GM23338 (cell line): ENCODE data around the gene GPHN. TPM values are rescaled to one million over a fixed set of nuclear protein-coding genes. Genes with fewer than 3 reads are reported as not detected.

ENCODE experiments used
- ATAC-seq: fragments of 200-7000 bp; cut with Tn5 transposase; 3 replicates; pipeline ENCODE4 v1.9.1; 2020
- DNase-seq: peaks from one replicate; pipeline ENCODE4 v3.0.0-alpha.2; 2015; ENCODE audit warnings: low spot score
- H2AFZ ChIP-seq: fragments of 200-600 bp; sonication (generic); 2 replicates; pipeline ENCODE4 v1.8.0; 2016; ENCODE audit warnings: antibody characterized with exemption, mild to moderate bottlenecking, moderate library complexity
- H3F3A ChIP-seq: fragments of 200-600 bp; sonication (generic); replicated peaks from 2 replicates; pipeline ENCODE4 v1.8.0; 2017; ENCODE audit warnings: antibody characterized with exemption, mixed run types, low read depth
- H3K27ac ChIP-seq: fragments of 200-600 bp; sonication (generic); 2 replicates; pipeline ENCODE4 v1.6.1; 2016; ENCODE audit warnings: low read depth
- H3K27me3 ChIP-seq: fragments of 200-600 bp; sonication (generic); 2 replicates; pipeline ENCODE4 v1.8.0; 2016; ENCODE audit warnings: mild to moderate bottlenecking, mixed run types, moderate library complexity; ENCODE audit not compliant: insufficient read depth
- H3K36me3 ChIP-seq: fragments of 200-600 bp; sonication (generic); 2 replicates; pipeline ENCODE4 v1.8.0; 2016; ENCODE audit warnings: mild to moderate bottlenecking; ENCODE audit not compliant: insufficient read depth
- H3K4me1 ChIP-seq: fragments of 200-600 bp; sonication (generic); 2 replicates; pipeline ENCODE4 v1.8.0; 2016; ENCODE audit warnings: mild to moderate bottlenecking, moderate library complexity; ENCODE audit not compliant: insufficient read depth
- H3K4me2 ChIP-seq: fragments of 200-600 bp; sonication (generic); 2 replicates; pipeline ENCODE4 v1.7.1; 2017; ENCODE audit warnings: mixed run types
- H3K4me3 ChIP-seq: fragments of 200-600 bp; sonication (generic); 2 replicates; pipeline ENCODE4 v1.6.1; 2016; ENCODE audit warnings: mixed run types
- H3K79me2 ChIP-seq: fragments of 200-600 bp; sonication (generic); replicated peaks from 2 replicates; pipeline ENCODE4 v1.8.0; 2017; ENCODE audit warnings: mild to moderate bottlenecking; ENCODE audit not compliant: insufficient read depth
- H3K9me2 ChIP-seq: fragments of 200-600 bp; sonication (generic); 2 replicates; pipeline ENCODE4 v1.8.0; 2017; ENCODE audit not compliant: insufficient read depth
- H4K20me1 ChIP-seq: fragments of 200-600 bp; sonication (generic); replicated peaks from 2 replicates; pipeline ENCODE4 v1.8.0; 2017; ENCODE audit warnings: mild to moderate bottlenecking; ENCODE audit not compliant: insufficient read depth
- H3K27ac Mint-ChIP-seq: 2 replicates; pipeline ENCODE4 v1.8.0; 2020; ENCODE audit warnings: inconsistent platforms, mild to moderate bottlenecking, moderate library complexity, mixed read lengths
- H3K27me3 Mint-ChIP-seq: 3 replicates; pipeline ENCODE4 v1.8.0; 2022; ENCODE audit warnings: low read depth, mild to moderate bottlenecking, moderate library complexity, mixed read lengths, inconsistent platforms; ENCODE audit not compliant: insufficient read depth, poor library complexity
- H3K36me3 Mint-ChIP-seq: 3 replicates; pipeline ENCODE4 v1.8.0; 2021; ENCODE audit warnings: low read depth, mild to moderate bottlenecking, inconsistent platforms, moderate library complexity, mixed read lengths
- H3K4me1 Mint-ChIP-seq: 3 replicates; pipeline ENCODE4 v1.8.0; 2020; ENCODE audit warnings: mild to moderate bottlenecking, inconsistent platforms, mixed read lengths
- H3K4me3 Mint-ChIP-seq: 3 replicates; pipeline ENCODE4 v1.8.0; 2021; ENCODE audit warnings: moderate library complexity, mild to moderate bottlenecking, inconsistent platforms, mixed read lengths
- H3K9me3 Mint-ChIP-seq: 3 replicates; pipeline ENCODE4 v1.8.0; 2020; ENCODE audit warnings: moderate library complexity, mild to moderate bottlenecking, inconsistent platforms, mixed read lengths
- CREB1 ChIP-seq: fragments of 250-450 bp; sonication (Bioruptor Pico); IDR thresholded peaks from 2 replicates; pipeline ENCODE4 v1.5.0; 2020; ENCODE audit warnings: low read depth, mild to moderate bottlenecking, moderate library complexity
- CTCF ChIP-seq, 2 experiments: fragments of 200-600 bp in 1 of 2; sonication (generic) in 1 of 2; conservative IDR thresholded peaks; 2 replicates each; pipeline versions ENCODE4 v1.5.1 to v1.6.1; 2016 to 2017; ENCODE audit warnings: antibody characterized with exemption in 2 of 2, low read depth in 2 of 2, mild to moderate bottlenecking in 2 of 2, moderate library complexity in 1 of 2
- ETS1 ChIP-seq: IDR thresholded peaks from 2 replicates; pipeline ENCODE4 v1.6.1; 2016; ENCODE audit warnings: antibody characterized with exemption
- EZH2 ChIP-seq: fragments of 200-600 bp; sonication (generic); IDR thresholded peaks from one replicate; pipeline ENCODE4 v1.8.0; 2017; ENCODE audit warnings: antibody characterized with exemption, mild to moderate bottlenecking, low read depth; ENCODE audit not compliant: unreplicated experiment
- EZH2phosphoT487 ChIP-seq: fragments of 200-600 bp; sonication (generic); IDR thresholded peaks from one replicate; pipeline ENCODE4 v1.8.1; 2018; ENCODE audit warnings: antibody characterized with exemption; ENCODE audit not compliant: unreplicated experiment
- JUNB ChIP-seq: IDR thresholded peaks from one replicate; pipeline ENCODE4 v1.6.1; 2016; ENCODE audit warnings: antibody characterized with exemption; ENCODE audit not compliant: unreplicated experiment
- NANOG ChIP-seq: IDR thresholded peaks from 2 replicates; pipeline ENCODE4 v1.6.1; 2016; ENCODE audit warnings: antibody characterized with exemption, borderline replicate concordance
- POLR2AphosphoS5 ChIP-seq: IDR thresholded peaks from 2 replicates; pipeline ENCODE4 v1.6.1; 2016; ENCODE audit warnings: antibody characterized with exemption, low read depth
- REST ChIP-seq: IDR thresholded peaks from one replicate; pipeline ENCODE4 v1.6.1; 2018; ENCODE audit warnings: antibody characterized with exemption; ENCODE audit not compliant: unreplicated experiment
- STAT1 ChIP-seq: IDR thresholded peaks from one replicate; pipeline ENCODE4 v1.6.1; 2016; ENCODE audit warnings: antibody characterized with exemption; ENCODE audit not compliant: unreplicated experiment
- ZNF114 ChIP-seq: fragments of 250-450 bp; sonication (Bioruptor Pico); IDR thresholded peaks from 2 replicates; pipeline ENCODE4 v1.5.0; 2020; ENCODE audit warnings: mild to moderate bottlenecking, moderate library complexity
- ZNF331 ChIP-seq: fragments of 250-450 bp; sonication (Bioruptor Pico); IDR thresholded peaks from 2 replicates; pipeline ENCODE4 v1.5.0; 2020; ENCODE audit warnings: low read depth, mild to moderate bottlenecking, moderate library complexity
- ZNF462 ChIP-seq: fragments of 250-450 bp; sonication (Bioruptor Pico); IDR thresholded peaks from 2 replicates; pipeline ENCODE4 v1.5.0; 2020; ENCODE audit warnings: mild to moderate bottlenecking, moderate library complexity
- polyA plus RNA-seq: library from polyadenylated mRNA; unstranded; fragments of >200 nt; fragmentation: Nextera tagmentation; extraction: Ambion mirVana; gene quantifications from 2 replicates; pipeline ENCODE4 v1.2.1, GENCODE V29; 2016
- total RNA-seq: library from RNA; depleted of rRNA; stranded (reverse); fragments of >200 nt; shearing (Covaris generic); gene quantifications from 2 replicates; pipeline ENCODE4 v1.2.3, GENCODE V29; 2014

The GPHN gene
- total and polyA plus RNA-seq, 2 experiments from 2014 or later: 17.6 to 20.6 TPM

- Histone ChIP-seq H3K4me3 (no peak overlapping the region), H3K27ac (no peak overlapping the region), H4K20me1 (no peaks in the 10 kb centered on the region), H3K79me2 (no peaks in the 10 kb centered on the region), H3F3A (no peaks in the 10 kb centered on the region), H3K9me2 (no peaks in the 10 kb centered on the region), H2AFZ (no peak overlapping the region), H3K4me2 (no peak overlapping the region), H3K36me3 (no peaks in the 10 kb centered on the region), H3K27me3 (no peaks in the 10 kb centered on the region), H3K4me1 (no peaks in the 10 kb centered on the region)
- H3K4me1 Mint-ChIP-seq: peaks cover 6% of the 10 kb centered on the region; the same call in 2 of the 3 replicates
- no peak overlapping the region for H3K27ac Mint-ChIP-seq
- TF ChIP-seq CREB1: no peak
- TF ChIP-seq REST: no peak
- TF ChIP-seq NANOG: no peak
- no peak for TF ChIP-seq ZNF114
- TF ChIP-seq ETS1: no peak
- no peak for TF ChIP-seq POLR2AphosphoS5
- TF ChIP-seq STAT1: no peak
- no peak for TF ChIP-seq EZH2
- no peak for TF ChIP-seq ZNF462 (CRISPR knock-in tag)
- TF ChIP-seq JUNB: no peak
- TF ChIP-seq EZH2phosphoT487: no peak
- TF ChIP-seq CTCF (conservative IDR thresholded peaks at IDR 0.05; ENCODE audit: low read depth in 2 of 2): no peak
- TF ChIP-seq ZNF331 (CRISPR knock-in tag): no peak
- H3K27me3 Mint-ChIP-seq: peaks cover 5% of the 10 kb centered on the region
- no peak overlapping the region for H3K4me3 Mint-ChIP-seq
- ATAC-seq (no peak), DNase-seq (no peak)
- no peaks in the 10 kb centered on the region for H3K9me3 Mint-ChIP-seq
- no peaks in the 10 kb centered on the region for H3K36me3 Mint-ChIP-seq
Measured at GRCh38 chr14:67187826-67188225, 679.9 kb downstream of the GPHN start.
